ENCODE results near the gene COL4A2.

COL4A2 gene

DNA sequence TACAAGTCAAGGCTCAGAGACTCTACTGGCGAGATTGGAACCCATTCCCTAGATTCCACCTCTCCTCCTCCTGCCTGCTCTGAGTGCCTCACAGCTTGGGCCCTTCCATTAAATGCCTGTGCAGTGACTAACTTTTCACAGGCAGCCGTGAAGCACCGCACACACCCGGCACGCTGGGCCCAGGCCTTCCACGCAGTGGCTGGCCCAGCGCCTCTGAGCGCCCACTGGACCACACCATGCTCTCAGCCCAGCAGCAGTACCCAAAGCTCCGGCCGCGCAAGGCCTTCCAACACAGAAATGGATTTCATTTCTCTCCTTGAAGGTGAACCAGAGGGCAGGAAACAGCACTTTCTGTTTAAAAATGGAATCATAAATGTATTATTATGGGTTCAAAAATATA, 228.4 kb downstream of the COL4A2 start:
- TF ChIP-seq, protein P1, sequence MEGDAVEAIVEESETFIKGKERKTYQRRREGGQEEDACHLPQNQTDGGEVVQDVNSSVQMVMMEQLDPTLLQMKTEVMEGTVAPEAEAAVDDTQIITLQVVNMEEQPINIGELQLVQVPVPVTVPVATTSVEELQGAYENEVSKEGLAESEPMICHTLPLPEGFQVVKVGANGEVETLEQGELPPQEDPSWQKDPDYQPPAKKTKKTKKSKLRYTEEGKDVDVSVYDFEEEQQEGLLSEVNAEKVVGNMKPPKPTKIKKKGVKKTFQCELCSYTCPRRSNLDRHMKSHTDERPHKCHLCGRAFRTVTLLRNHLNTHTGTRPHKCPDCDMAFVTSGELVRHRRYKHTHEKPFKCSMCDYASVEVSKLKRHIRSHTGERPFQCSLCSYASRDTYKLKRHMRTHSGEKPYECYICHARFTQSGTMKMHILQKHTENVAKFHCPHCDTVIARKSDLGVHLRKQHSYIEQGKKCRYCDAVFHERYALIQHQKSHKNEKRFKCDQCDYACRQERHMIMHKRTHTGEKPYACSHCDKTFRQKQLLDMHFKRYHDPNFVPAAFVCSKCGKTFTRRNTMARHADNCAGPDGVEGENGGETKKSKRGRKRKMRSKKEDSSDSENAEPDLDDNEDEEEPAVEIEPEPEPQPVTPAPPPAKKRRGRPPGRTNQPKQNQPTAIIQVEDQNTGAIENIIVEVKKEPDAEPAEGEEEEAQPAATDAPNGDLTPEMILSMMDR (IDR thresholded peaks at IDR 0.05; ENCODE audit: control insufficient read depth, insufficient read depth, low read depth, low read length, missing control alignments): no peak
- no peak overlapping the region for H3K4me3 ChIP-seq (ENCODE audit: control insufficient read depth, low read depth, low read length)
- no peak for DNase-seq (ENCODE audit: low read depth)

- TF ChIP-seq, protein P1 (IDR thresholded peaks at IDR 0.05; ENCODE audit: control insufficient read depth, insufficient read depth, low read depth, low read length, missing control alignments): no peak
- no peak for DNase-seq (ENCODE audit: low read depth)
- no peak overlapping the region for H3K4me3 ChIP-seq (ENCODE audit: control insufficient read depth, low read depth, low read length)
Observed at GRCh38 chr13:110536006-110536693, 229.1 kb downstream of the COL4A2 start.

- TF ChIP-seq, protein P1 (IDR thresholded peaks at IDR 0.05; ENCODE audit: control insufficient read depth, insufficient read depth, low read depth, low read length, missing control alignments): no peak
- no peak for DNase-seq (ENCODE audit: low read depth)
- H3K4me3 ChIP-seq (ENCODE audit: control insufficient read depth, low read depth, low read length): no peak overlapping the region
Observed at GRCh38 chr13:110538632-110539031, 231.5 kb downstream of the COL4A2 start.

DNA sequence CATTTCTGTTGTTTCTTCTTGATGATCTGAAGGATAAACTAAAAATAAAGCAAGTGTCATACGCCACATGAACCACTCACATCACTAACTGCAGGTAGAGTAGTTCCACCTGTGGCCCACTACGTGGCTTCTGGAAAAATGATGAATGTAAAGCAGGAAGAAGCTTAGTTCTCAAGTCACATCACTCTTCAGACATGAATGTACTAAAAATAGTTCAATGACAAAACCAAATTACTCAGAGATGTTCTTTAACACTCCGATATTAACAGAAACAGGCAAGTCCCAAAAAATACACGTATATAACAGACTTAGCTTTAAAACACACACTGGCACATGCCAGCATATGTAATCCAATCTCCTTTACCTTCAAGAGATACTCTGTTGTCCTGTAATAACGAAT, 232.8 kb downstream of the COL4A2 start:
- H3K4me3 ChIP-seq (ENCODE audit: control insufficient read depth, low read depth, low read length): no peak overlapping the region
- TF ChIP-seq, protein P1 (IDR thresholded peaks at IDR 0.05; ENCODE audit: control insufficient read depth, insufficient read depth, low read depth, low read length, missing control alignments): no peak
- no peak for DNase-seq (ENCODE audit: low read depth)

GRCh38 chr13:110540871-110541525, 233.9 kb downstream of the COL4A2 start:
- TF ChIP-seq, protein P1 (IDR thresholded peaks at IDR 0.05; ENCODE audit: control insufficient read depth, insufficient read depth, low read depth, low read length, missing control alignments): no peak
- DNase-seq (ENCODE audit: low read depth): no peak
- no peak overlapping the region for H3K4me3 ChIP-seq (ENCODE audit: control insufficient read depth, low read depth, low read length)

DNA sequence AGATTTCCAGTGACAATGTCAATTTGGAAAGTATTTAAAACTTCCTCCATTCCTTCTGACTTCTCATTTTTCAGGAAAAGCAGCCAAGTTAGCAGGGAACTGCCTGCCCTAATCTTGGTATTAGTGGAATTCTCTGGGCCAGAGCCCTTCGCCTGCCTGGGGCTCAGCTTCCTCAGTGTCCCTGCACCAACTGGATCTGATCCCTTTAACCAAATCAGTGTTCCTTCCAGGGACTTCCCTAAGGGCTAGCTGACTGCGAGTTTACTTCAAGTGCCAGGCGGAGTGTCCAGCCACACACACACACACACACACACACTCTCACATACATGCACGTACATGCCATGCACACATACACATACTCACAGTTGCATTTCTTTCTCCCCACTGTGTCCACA, 234.4 kb downstream of the COL4A2 start:
- no peak for DNase-seq (ENCODE audit: low read depth)
- H3K4me3 ChIP-seq (ENCODE audit: control insufficient read depth, low read depth, low read length): no peak overlapping the region
- TF ChIP-seq, protein P1 (IDR thresholded peaks at IDR 0.05; ENCODE audit: control insufficient read depth, insufficient read depth, low read depth, low read length, missing control alignments): no peak

Data from AG09309 (cell line).